Heart left ventricle (tissue), 16 donors: Measurements from ENCODE around the gene RPGRIP1L. TPM values are rescaled to one million over a fixed set of nuclear protein-coding genes. Genes with fewer than 3 reads are reported as not detected.

Experiments
- ATAC-seq, 4 donors: fragments of 200-7000 bp; cut with Tn5 transposase; one replicate each; pipeline ENCODE4 v1.9.1; 2020 to 2022; ENCODE audit warnings: moderate library complexity in 4 of 4, mild to moderate bottlenecking in 3 of 4, moderate number of reproducible peaks in 1 of 4
- DNase-seq, 5 donors: peaks; one replicate each; pipeline ENCODE4 v3.0.0-alpha.2; 2020
- H3K27ac ChIP-seq, 12 donors: fragments of 200-600 bp; sonication (generic) in 4 of 12; one replicate each; pipeline versions ENCODE4 v1.5.0 to v1.8.0; 2016 to 2022; ENCODE audit warnings: mild to moderate bottlenecking in 2 of 12
- H3K27me3 ChIP-seq, 9 donors: fragments of 200-600 bp; sonication (generic) in 2 of 9; one replicate each; pipeline versions ENCODE4 v1.5.1 to v1.8.0; 2016 to 2022; ENCODE audit warnings: mild to moderate bottlenecking in 3 of 9
- H3K36me3 ChIP-seq, 9 donors: fragments of 200-600 bp; sonication (generic) in 2 of 9; one replicate each; pipeline versions ENCODE4 v1.5.0 to v1.8.0; 2018 to 2022; ENCODE audit warnings: mild to moderate bottlenecking in 2 of 9
- H3K4me1 ChIP-seq, 12 donors: fragments of 200-600 bp; sonication (generic) in 4 of 12; one replicate each; pipeline versions ENCODE4 v1.5.0 to v1.8.0; 2016 to 2022; ENCODE audit warnings: mild to moderate bottlenecking in 3 of 12
- H3K4me3 ChIP-seq, 12 donors: fragments of 200-600 bp; sonication (generic) in 4 of 12; one replicate each; pipeline versions ENCODE4 v1.5.0 to v1.8.0; 2017 to 2022; ENCODE audit warnings: mild to moderate bottlenecking in 9 of 12, moderate library complexity in 4 of 12
- H3K9me3 ChIP-seq, 12 donors: fragments of 200-600 bp; sonication (generic) in 4 of 12; one replicate each; pipeline versions ENCODE4 v1.5.0 to v1.8.0; 2016 to 2022; ENCODE audit warnings: mild to moderate bottlenecking in 1 of 12
- CTCF ChIP-seq, 12 donors: fragments of 200-600 bp; sonication (generic) in 4 of 12; IDR thresholded peaks; one replicate each; pipeline versions ENCODE4 v1.5.0 to v1.8.0; 2018 to 2022; ENCODE audit warnings: antibody characterized with exemption in 12 of 12, mild to moderate bottlenecking in 5 of 12
- POLR2A ChIP-seq, 2 donors: fragments of 450-650 bp; IDR thresholded peaks; one replicate each; pipeline ENCODE4 v1.6.1; 2017; ENCODE audit warnings: antibody characterized with exemption in 2 of 2, mild to moderate bottlenecking in 2 of 2, moderate library complexity in 2 of 2
- WGBS, 4 donors: extraction: QIAGEN DNeasy Blood & Tissue Kit in 2 of 4; methylation state at CpG; one replicate each; pipeline versions ENCODE4 v1.1.5 to v1.1.7; 2013 to 2018; 5-methylcytosine and 5-hydroxymethylcytosine counted together
- intact Hi-C, 10 donors: fragments of 100-400 bp; cut with DNase I; formaldehyde crosslinking; loops; one replicate each; pipeline versions ENCODE4 v1.11.1 to v1.14.2; 2022
- long read RNA-seq, 3 donors: library from polyadenylated mRNA; unstranded; transcript quantifications; one replicate each; pipeline ENCODE4 v2.0.0, GENCODE V29; 2020 to 2021
- polyA plus RNA-seq, 2 donors: library from polyadenylated mRNA; stranded (reverse); fragments of 200-250 nt; gene quantifications; one replicate each; pipeline ENCODE4 v1.2.3, GENCODE V29; 2013
- total RNA-seq, 9 donors: library from RNA; depleted of rRNA in 2 of 9; stranded (reverse); fragments of >200 nt in 2 of 9; fragmentation: NEBNext Ultra II Directional in 3 of 9; extraction: Animal tissue kit (Norgen Biotek cat#: 25700) in 3 of 9; gene quantifications; one replicate each; pipeline versions ENCODE4 v1.1.0 to v1.2.4, GENCODE V29; 2016 to 2023
- donor health status: ischemic (EF 13 %, LVEDD 7.1; RV severe dilation, severe dysfunction).
- donor health status: healthy with polysubstance abuse.
- donor health status: DM: no; HTN: yes; CAD: no.
- donor health status: DM: no; HTN: no; CAD: no.
- donor health status: ischemic (EF 25% LVEDD 6.9; RV normal size, moderate dysfunction).
- donor health status: ischemic (EF 25% LVEDD 5.7; RV mildly dilated, moderate dysfunction).
- donor health status: healthy.
- donor health status: DM: yes; HTN: yes; CAD: no.
- donor health status: ischemic (EF 35%, LVEDD 5.7; RV mildly dilated, moderate dysfunction).
- donor health status: nonischemic (EF 11% LVEDD 7.7; RV severe dilation, severe dysfunction).
- donor health status: DM: yes; HTN: yes; CAD: no.
- donor health status: PGD.
- donor health status: ischemic (EF 29% LVEDD 5.4; RV normal size, mild dysfunction).
- donor health status: nonischemic (EF 23%, LVEDD 6.1; RV moderate dilation, normal function).

The RPGRIP1L gene
- total RNA-seq (1 to 10 TPM; 1.4 to 4.6 (median 2.4) TPM), polyA plus RNA-seq (1 to 10 TPM in 1 of 2 donors, under 1 TPM in 1; 0.69 to 1.4 TPM)
- long read RNA-seq, donor 1, full-length matches to known transcripts = 1 of 4 reads
- long read RNA-seq, donor 1, partial matches to known transcripts = 2 of 4 reads
- long read RNA-seq, donor 1, other reads (novel, unspliced or antisense) = 1 of 4 reads
- long read RNA-seq, donor 2, partial matches to known transcripts = 1 of 2 reads
- long read RNA-seq, donor 2, other reads (novel, unspliced or antisense) = 1 of 2 reads
- long read RNA-seq, donor 3, full-length matches to known transcripts = 1 of 1 reads
- long read RNA-seq, donor 3, partial matches to known transcripts = 0 of 1 reads
- long read RNA-seq, donor 3, other reads (novel, unspliced or antisense) = 0 of 1 reads

- ATAC-seq = peak; percentile 99 to 100 (median 100)
- peak within 1 kb of the TSS in 11 of 12 donors; percentile 33 to 85 (median 69) for H3K27ac ChIP-seq
- WGBS, 4 donors = 0 to 2% (median 1%) methylated on average over 33 to 57 of the region's 57 CpGs
- intact Hi-C loops = loop anchor here in 3 of 10 donors (1.0 to 10.0 kb wide), 3 partner anchors 8 to 269 kb away; partner anchors contain the start of gene RBL2 (in 1 of the 3)
- peak in 5 of 12 donors; percentile 8 to 40 (median 17) for TF ChIP-seq CTCF (IDR thresholded peaks at IDR 0.05)
- peak in 1 of 2 donors; percentile 41 for TF ChIP-seq POLR2A (IDR thresholded peaks at IDR 0.05)
- H3K4me1 ChIP-seq = peaks cover 0 to 24% (median 19%) of the 10 kb centered on the region in 12 donors
- peak within 1 kb of the TSS; percentile 65 to 93 (median 76) for H3K4me3 ChIP-seq
- no peaks in the 10 kb centered on the region for H3K9me3 ChIP-seq
- peaks cover 0 to 8% (median 0%) of the 10 kb centered on the region in 9 donors for H3K36me3 ChIP-seq
- peak; percentile 98 to 99 (median 99) for DNase-seq
- H3K27me3 ChIP-seq = no peaks in the 10 kb centered on the region
Measured at GRCh38 chr16:53703590-53704444, at the start of gene RPGRIP1L, which contains the start of gene FTO. Gene RPGRIP1L, minus strand, starts transcription at chr16:53703859. Its CDS starts 3,136 bp downstream, at chr16:53700723. Gene FTO, plus strand, starts transcription at chr16:53704156.

- H3K9me3 ChIP-seq = peaks cover 0 to 4% (median 0%) of the 10 kb centered on the region in 12 donors
- TF ChIP-seq CTCF (IDR thresholded peaks at IDR 0.05) = no peak
- no peaks in the 10 kb centered on the region for H3K36me3 ChIP-seq
- intact Hi-C loops = no loop called here
- H3K27ac ChIP-seq = no peak overlapping the region
- WGBS, 4 donors = 65 to 83% (median 79%) methylated on average over 1 of the region's 1 CpG
- H3K4me3 ChIP-seq = no peak overlapping the region
- no peak for ATAC-seq
- H3K4me1 ChIP-seq = peaks cover 0 to 37% (median 19%) of the 10 kb centered on the region in 12 donors
- H3K27me3 ChIP-seq = no peaks in the 10 kb centered on the region
- no peak for DNase-seq
Measured at GRCh38 chr16:53753431-53753830, 49.8 kb upstream of the RPGRIP1L start.

- DNase-seq = no peak
- Histone ChIP-seq H3K4me3 (no peak overlapping the region), H3K27ac (no peak overlapping the region), H3K27me3 (no peaks in the 10 kb centered on the region), H3K36me3 (no peaks in the 10 kb centered on the region), H3K9me3 (peaks cover 0 to 11% (median 0%) of the 10 kb centered on the region in 12 donors), H3K4me1 (peaks cover 0 to 37% (median 19%) of the 10 kb centered on the region in 12 donors)
- no peak for ATAC-seq
- TF ChIP-seq POLR2A (IDR thresholded peaks at IDR 0.05) (no peak), CTCF (IDR thresholded peaks at IDR 0.05) (no peak)
- WGBS, 4 donors = 61 to 76% (median 68%) methylated on average over 1 of the region's 1 CpG
- intact Hi-C loops = no loop called here
Measured at GRCh38 chr16:53752560-53752959, 48.9 kb upstream of the RPGRIP1L start.
